SK-N-SH (cell line): ENCODE results near the gene AGT. TPM values are rescaled to one million over a fixed set of nuclear protein-coding genes. Genes with fewer than 3 reads are reported as not detected.

Experiments used
- CTCF ChIA-PET: fragments of 300-600, 350-600 bp; formaldehyde crosslinking; extraction: SDS; loops from one replicate; lab custom pipeline; 2021; lab: Yijun Ruan, JAX
- POLR2A ChIA-PET: fragments of 350-600 bp; sonication (Branson Sonifier 250); formaldehyde crosslinking; extraction: SDS; loops from one replicate; lab custom pipeline; 2020; ENCODE audit warnings: antibody characterized with exemption, inconsistent platforms; lab: Yijun Ruan, JAX
- DNase-seq: peaks from one replicate; pipeline ENCODE4 v3.0.0; 2012
- H2AFZ ChIP-seq: fragments of 200-600 bp; sonication (generic); 2 replicates; pipeline ENCODE4 v1.8.1; 2016; ENCODE audit warnings: antibody characterized with exemption, mild to moderate bottlenecking, low read depth
- H3F3A ChIP-seq: fragments of 200-600 bp; sonication (generic); replicated peaks from 2 replicates; pipeline ENCODE3; 2016; ENCODE audit warnings: antibody characterized with exemption, mild to moderate bottlenecking; ENCODE audit not compliant: insufficient read depth
- H3K27ac ChIP-seq, 2 experiments: fragments of 200-500 bp in 1 of 2; fragments of 200-600 bp in 1 of 2; sonication (Bioruptor generic) in 1 of 2; sonication (generic), shearing (Covaris generic) in 1 of 2; 2 replicates each; pipeline versions ENCODE4 v1.5.1 to v1.6.1; 2014 to 2016; ENCODE audit warnings: low read depth in 2 of 2, inconsistent platforms in 1 of 2, low read length in 1 of 2, mild to moderate bottlenecking in 1 of 2, mixed read lengths in 1 of 2
- H3K27me3 ChIP-seq: fragments of 200-600 bp; sonication (generic), shearing (Covaris generic); 2 replicates; pipeline ENCODE4 v1.6.1; 2016; ENCODE audit warnings: mixed run types; ENCODE audit not compliant: insufficient read depth
- H3K36me3 ChIP-seq, 2 experiments: fragments of 200-500 bp in 1 of 2; fragments of 200-600 bp in 1 of 2; sonication (Bioruptor generic) in 1 of 2; sonication (generic) in 1 of 2; replicated peaks in 1 of 2; 2 replicates each; pipeline versions ENCODE3 to v1.5.1; 2014 to 2016; ENCODE audit warnings: low read length in 1 of 2, mild to moderate bottlenecking in 1 of 2; ENCODE audit not compliant: insufficient read depth in 2 of 2, control insufficient read depth in 1 of 2
- H3K4me1 ChIP-seq, 2 experiments: fragments of 200-500 bp in 1 of 2; fragments of 200-600 bp in 1 of 2; sonication (Bioruptor generic) in 1 of 2; sonication (generic), shearing (Covaris generic) in 1 of 2; 2 replicates each; pipeline versions ENCODE4 v1.5.1 to v1.6.1; 2014 to 2016; ENCODE audit warnings: low read depth in 1 of 2, low read length in 1 of 2, mixed run types in 1 of 2; ENCODE audit not compliant: insufficient read depth in 2 of 2, control insufficient read depth in 1 of 2
- H3K4me2 ChIP-seq: fragments of 200-600 bp; sonication (generic), shearing (Covaris generic); 2 replicates; pipeline ENCODE4 v1.6.1; 2017; ENCODE audit warnings: mixed run types
- H3K4me3 ChIP-seq, 2 experiments: fragments of 200-500 bp in 1 of 2; fragments of 200-600 bp in 1 of 2; sonication (Bioruptor generic) in 1 of 2; sonication (generic), shearing (Covaris generic) in 1 of 2; 2 replicates each; pipeline versions ENCODE4 v1.5.1 to v1.8.1; 2014 to 2016; ENCODE audit warnings: low read depth in 2 of 2, inconsistent platforms in 1 of 2, low read length in 1 of 2, mild to moderate bottlenecking in 1 of 2, mixed read lengths in 1 of 2, moderate library complexity in 1 of 2
- H3K79me2 ChIP-seq: fragments of 200-600 bp; sonication (generic); 2 replicates; pipeline ENCODE4 v1.8.1; 2017; ENCODE audit warnings: mild to moderate bottlenecking; ENCODE audit not compliant: insufficient read depth
- H3K9ac ChIP-seq: fragments of 200-600 bp; sonication (generic); 2 replicates; pipeline ENCODE4 v1.6.1; 2017; ENCODE audit warnings: mixed run types
- H3K9me2 ChIP-seq: fragments of 200-600 bp; sonication (generic); 2 replicates; pipeline ENCODE4 v1.6.1; 2017; ENCODE audit warnings: mixed run types
- H3K9me3 ChIP-seq: fragments of 200-600 bp; sonication (generic); 2 replicates; pipeline ENCODE4 v1.6.1; 2017; ENCODE audit warnings: mixed run types, mild to moderate bottlenecking, moderate library complexity
- H4K20me1 ChIP-seq: fragments of 200-600 bp; sonication (generic); 2 replicates; pipeline ENCODE4 v1.6.1; 2017; ENCODE audit warnings: mild to moderate bottlenecking, mixed run types; ENCODE audit not compliant: insufficient read depth
- CHD2 ChIP-seq: fragments of 150-350 bp; IDR thresholded peaks from 2 replicates; pipeline ENCODE4 v1.6.1; 2018; ENCODE audit warnings: low read length; ENCODE audit not compliant: partially characterized antibody
- CTCF ChIP-seq: fragments of 200-600 bp; sonication (generic); IDR thresholded peaks from 2 replicates; pipeline ENCODE4 v1.6.1; 2017; ENCODE audit warnings: antibody characterized with exemption, mild to moderate bottlenecking, moderate library complexity
- FOSL2 ChIP-seq: IDR thresholded peaks from 2 replicates; pipeline ENCODE4 v1.4.0; 2012; ENCODE audit warnings: low read depth, mild to moderate bottlenecking, moderate library complexity, borderline replicate concordance
- FOXJ3 ChIP-seq: sonication (generic); formaldehyde crosslinking; IDR thresholded peaks from 2 replicates; pipeline ENCODE4 v1.5.1; 2020; ENCODE audit warnings: mild to moderate bottlenecking, missing genetic modification reagents
- GATA2 ChIP-seq: sonication (generic); formaldehyde crosslinking; IDR thresholded peaks from 2 replicates; pipeline ENCODE4 v1.5.0; 2020; ENCODE audit warnings: mild to moderate bottlenecking, missing genetic modification reagents
- JUND ChIP-seq: IDR thresholded peaks from 2 replicates; pipeline ENCODE4 v1.4.0; 2012
- MXI1 ChIP-seq: IDR thresholded peaks from 2 replicates; pipeline ENCODE4 v1.6.1; 2012; ENCODE audit warnings: mild to moderate bottlenecking, low read depth, low read length, improper control_type of control experiment
- NRF1 ChIP-seq: IDR thresholded peaks from 2 replicates; pipeline ENCODE4 v1.6.1; 2012; ENCODE audit warnings: low read depth, mild to moderate bottlenecking, low read length
- POLR2AphosphoS5 ChIP-seq: IDR thresholded peaks from 2 replicates; pipeline ENCODE4 v1.6.1; 2012; ENCODE audit warnings: low read depth, low read length
- RAD21 ChIP-seq: IDR thresholded peaks from 2 replicates; pipeline ENCODE4 v1.6.1; 2012; ENCODE audit warnings: mild to moderate bottlenecking, low read length
- REST ChIP-seq: IDR thresholded peaks from 2 replicates; pipeline ENCODE4 v1.6.1; 2012; ENCODE audit warnings: mild to moderate bottlenecking, low read depth, low read length, moderate library complexity
- SIN3A ChIP-seq: IDR thresholded peaks from 2 replicates; pipeline ENCODE4 v1.6.1; 2012; ENCODE audit warnings: low read depth, mild to moderate bottlenecking, low read length, moderate library complexity, borderline replicate concordance
- TCF12 ChIP-seq: IDR thresholded peaks from 2 replicates; pipeline ENCODE4 v1.4.0; 2012
- TEAD4 ChIP-seq: IDR thresholded peaks from 2 replicates; pipeline ENCODE4 v1.4.0; 2012; ENCODE audit warnings: mild to moderate bottlenecking, borderline replicate concordance; ENCODE audit not compliant: insufficient read depth
- YY1 ChIP-seq: IDR thresholded peaks from 2 replicates; pipeline ENCODE4 v1.4.0; 2012; ENCODE audit warnings: low read depth, mild to moderate bottlenecking
- ZBTB33 ChIP-seq: IDR thresholded peaks from 2 replicates; pipeline ENCODE4 v1.4.0; 2012; ENCODE audit warnings: low read depth, borderline replicate concordance
- WGBS: methylation state at CpG from one replicate; pipeline ENCODE4 v1.1.6; 2017; ENCODE audit warnings: low lambda C conversion rate; 5-methylcytosine and 5-hydroxymethylcytosine counted together
- polyA plus RNA-seq, 3 experiments: library from polyadenylated mRNA; depleted of rRNA; stranded (reverse); fragments of >200 nt; gene quantifications; 2 replicates each; pipeline ENCODE4 v1.2.3, GENCODE V29; 2012

The AGT gene
- polyA plus RNA-seq, 1 of the 3 experiments (the other 2 are of a cell fraction): 0.39 TPM

GRCh38 chr1:230674581-230674980 is 39.3 kb downstream of the AGT start (continued):
- TF ChIP-seq TEAD4: no peak

- no peaks in the 10 kb centered on the region for H3F3A ChIP-seq
- no peak overlapping the region for H3K9ac ChIP-seq
- H3K36me3 ChIP-seq: peaks cover 38 to 89% of the 10 kb centered on the region in 2 experiments
- no peaks in the 10 kb centered on the region for H3K9me2 ChIP-seq
- H3K4me3 ChIP-seq: no peak overlapping the region
- no peaks in the 10 kb centered on the region for H3K4me1 ChIP-seq
- H3K79me2 ChIP-seq: no peaks in the 10 kb centered on the region
- WGBS: 96% methylated on average over 8 of the region's 8 CpGs
- POLR2A ChIA-PET: no interaction called here
- H3K9me3 ChIP-seq: no peaks in the 10 kb centered on the region
- H2AFZ ChIP-seq: no peak overlapping the region
- TF ChIP-seq ZBTB33 (no peak), YY1 (no peak), TEAD4 (no peak), JUND (no peak), CTCF (no peak), FOXJ3 (CRISPR knock-in tag) (no peak), POLR2AphosphoS5 (no peak), GATA2 (CRISPR knock-in tag) (no peak), FOSL2 (no peak), CHD2 (no peak), RAD21 (no peak), REST (no peak), MXI1 (no peak), SIN3A (no peak), NRF1 (no peak), TCF12 (no peak)
- CTCF ChIA-PET: interaction anchor here (1.7 kb wide), 1 partner anchor 103 kb away, joined by 3 read pairs; no protein-coding TSS in a partner anchor
- no peak overlapping the region for H3K27ac ChIP-seq
- no peak overlapping the region for H3K4me2 ChIP-seq
- no peaks in the 10 kb centered on the region for H4K20me1 ChIP-seq
- no peak for DNase-seq
- no peaks in the 10 kb centered on the region for H3K27me3 ChIP-seq
These were observed 44.4 kb downstream of the AGT start for GRCh38 chr1:230669543-230669942.
